Breast epithelium (tissue), 3 donors: ENCODE data around the gene CD44.

Experiments
- POLR2A ChIP-seq: fragments of 450-650 bp; IDR thresholded peaks from one replicate; pipeline ENCODE4 v1.6.1; 2016; ENCODE audit warnings: antibody characterized with exemption, mild to moderate bottlenecking, moderate library complexity
- TF ChIP-seq, protein P1 (sequence below), 3 donors: fragments of 450-650 bp; IDR thresholded peaks; one replicate each; pipeline ENCODE4 v1.5.1; 2016 to 2017; ENCODE audit warnings: antibody characterized with exemption in 3 of 3, mild to moderate bottlenecking in 3 of 3, moderate library complexity in 3 of 3

- TF ChIP-seq, protein P1, sequence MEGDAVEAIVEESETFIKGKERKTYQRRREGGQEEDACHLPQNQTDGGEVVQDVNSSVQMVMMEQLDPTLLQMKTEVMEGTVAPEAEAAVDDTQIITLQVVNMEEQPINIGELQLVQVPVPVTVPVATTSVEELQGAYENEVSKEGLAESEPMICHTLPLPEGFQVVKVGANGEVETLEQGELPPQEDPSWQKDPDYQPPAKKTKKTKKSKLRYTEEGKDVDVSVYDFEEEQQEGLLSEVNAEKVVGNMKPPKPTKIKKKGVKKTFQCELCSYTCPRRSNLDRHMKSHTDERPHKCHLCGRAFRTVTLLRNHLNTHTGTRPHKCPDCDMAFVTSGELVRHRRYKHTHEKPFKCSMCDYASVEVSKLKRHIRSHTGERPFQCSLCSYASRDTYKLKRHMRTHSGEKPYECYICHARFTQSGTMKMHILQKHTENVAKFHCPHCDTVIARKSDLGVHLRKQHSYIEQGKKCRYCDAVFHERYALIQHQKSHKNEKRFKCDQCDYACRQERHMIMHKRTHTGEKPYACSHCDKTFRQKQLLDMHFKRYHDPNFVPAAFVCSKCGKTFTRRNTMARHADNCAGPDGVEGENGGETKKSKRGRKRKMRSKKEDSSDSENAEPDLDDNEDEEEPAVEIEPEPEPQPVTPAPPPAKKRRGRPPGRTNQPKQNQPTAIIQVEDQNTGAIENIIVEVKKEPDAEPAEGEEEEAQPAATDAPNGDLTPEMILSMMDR (IDR thresholded peaks at IDR 0.05), result no peak
- TF ChIP-seq POLR2A, result no peak
These were observed 23.3 kb upstream of the CD44 start for GRCh38 chr11:35115688-35116030.
